ENCODE results near the gene ASAP2. TPM values are rescaled to one million over a fixed set of nuclear protein-coding genes. Genes with fewer than 3 reads are reported as not detected.

Gene ASAP2
- total RNA-seq, 2 experiments from 2014 or later = 0.16 TPM; not detected in 1

DNA sequence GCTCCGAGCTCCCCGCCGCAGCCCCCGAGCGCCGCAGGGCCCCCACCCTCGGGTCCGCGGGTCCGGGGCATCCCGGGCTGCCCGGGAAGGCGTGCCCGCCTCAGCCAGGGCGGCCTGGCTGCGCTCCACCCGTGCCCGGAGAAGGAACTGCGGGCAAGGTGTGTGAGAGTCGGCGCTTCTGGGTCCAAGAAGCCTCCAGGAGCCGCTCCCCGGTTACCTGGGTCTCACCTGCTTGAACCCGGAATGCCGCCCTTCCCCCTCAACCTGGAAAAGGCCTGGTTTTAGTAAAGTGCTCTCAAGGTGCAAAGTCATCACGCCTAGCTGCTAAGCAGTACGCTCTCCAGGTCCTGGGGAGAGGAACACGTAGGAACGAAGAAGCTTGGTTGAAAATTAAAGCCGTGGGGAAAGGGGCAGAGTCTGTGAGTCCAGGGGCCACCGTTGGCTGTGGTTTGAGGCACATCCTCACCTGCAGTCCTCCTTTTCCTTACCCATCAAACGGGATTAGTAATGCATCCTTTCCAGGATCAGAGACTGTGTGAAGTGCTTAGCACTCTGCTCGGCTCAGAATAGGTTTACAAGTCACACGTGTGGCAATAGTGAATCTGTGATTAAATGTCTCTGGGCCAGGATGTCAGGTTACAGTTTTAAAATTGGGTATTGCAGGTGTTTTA, 1.2 kb downstream of the ASAP2 start:
- intact Hi-C loops (cut with DNase I, micrococcal nuclease) = no loop called here
- H3K27me3 ChIP-seq (ENCODE audit: control insufficient read depth in 1 of 2, insufficient read depth in 2 of 2, low read length in 2 of 2) = peaks cover 16 to 52% of the 10 kb centered on the region in 2 experiments
- peaks cover 14% of the 10 kb centered on the region for H3K4me1 ChIP-seq (ENCODE audit: insufficient read depth, low read length)
- H3K36me3 ChIP-seq (ENCODE audit: insufficient read depth, low read length) = no peaks in the 10 kb centered on the region
- H3K27me3 Mint-ChIP-seq = peaks cover 71% of the 10 kb centered on the region
- no peak for ATAC-seq (ENCODE audit: poor library complexity)
- H3K4me1 Mint-ChIP-seq (ENCODE audit: low read depth) = peaks cover 6% of the 10 kb centered on the region
- no peak for DNase-seq
- H3K27ac Mint-ChIP-seq = no peak overlapping the region
- ChIA-PET CTCF (interaction anchor here (0.6 kb wide), 1 partner anchor 1491 kb away, joined by 3 read pairs; no protein-coding TSS in a partner anchor), POLR2A (no interaction called here)
- no peaks in the 10 kb centered on the region for H3K36me3 Mint-ChIP-seq (ENCODE audit: low read depth)
- peak overlapping the region; percentile 2 for H3K4me3 ChIP-seq (ENCODE audit: low read length)
- peak overlapping the region; percentile 56 for H3K4me3 Mint-ChIP-seq
- no peak overlapping the region for H3K27ac ChIP-seq (ENCODE audit: low read depth in 1 of 2, low read length in 2 of 2)
- no peaks in the 10 kb centered on the region for H3K9me3 Mint-ChIP-seq
- TF ChIP-seq, protein P1, sequence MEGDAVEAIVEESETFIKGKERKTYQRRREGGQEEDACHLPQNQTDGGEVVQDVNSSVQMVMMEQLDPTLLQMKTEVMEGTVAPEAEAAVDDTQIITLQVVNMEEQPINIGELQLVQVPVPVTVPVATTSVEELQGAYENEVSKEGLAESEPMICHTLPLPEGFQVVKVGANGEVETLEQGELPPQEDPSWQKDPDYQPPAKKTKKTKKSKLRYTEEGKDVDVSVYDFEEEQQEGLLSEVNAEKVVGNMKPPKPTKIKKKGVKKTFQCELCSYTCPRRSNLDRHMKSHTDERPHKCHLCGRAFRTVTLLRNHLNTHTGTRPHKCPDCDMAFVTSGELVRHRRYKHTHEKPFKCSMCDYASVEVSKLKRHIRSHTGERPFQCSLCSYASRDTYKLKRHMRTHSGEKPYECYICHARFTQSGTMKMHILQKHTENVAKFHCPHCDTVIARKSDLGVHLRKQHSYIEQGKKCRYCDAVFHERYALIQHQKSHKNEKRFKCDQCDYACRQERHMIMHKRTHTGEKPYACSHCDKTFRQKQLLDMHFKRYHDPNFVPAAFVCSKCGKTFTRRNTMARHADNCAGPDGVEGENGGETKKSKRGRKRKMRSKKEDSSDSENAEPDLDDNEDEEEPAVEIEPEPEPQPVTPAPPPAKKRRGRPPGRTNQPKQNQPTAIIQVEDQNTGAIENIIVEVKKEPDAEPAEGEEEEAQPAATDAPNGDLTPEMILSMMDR (IDR thresholded peaks at IDR 0.05) = no peak
- H3K9me3 ChIP-seq (ENCODE audit: control insufficient read depth in 1 of 2, insufficient read depth in 1 of 2, low read length in 2 of 2) = no peaks in the 10 kb centered on the region

DNA sequence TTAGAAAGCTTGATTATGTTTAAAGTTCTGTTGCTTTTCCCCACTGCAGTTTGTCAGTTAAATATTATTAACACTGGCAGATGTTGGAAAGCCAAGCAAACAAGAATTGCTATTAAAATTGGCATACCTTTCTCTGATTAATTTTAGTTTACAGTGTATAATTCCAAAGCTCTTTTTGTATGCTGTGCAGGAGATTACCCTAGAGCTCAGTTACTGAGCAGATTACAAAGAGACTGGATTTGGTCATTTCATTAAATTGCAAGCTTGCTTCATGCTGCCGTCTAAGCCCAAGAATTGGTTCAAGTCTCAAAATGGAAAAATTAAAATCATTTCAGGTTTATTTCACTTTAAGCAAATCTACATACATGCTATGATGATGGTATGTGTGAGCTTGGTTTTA, 2.3 kb downstream of the ASAP2 start:
- no peaks in the 10 kb centered on the region for H3K36me3 Mint-ChIP-seq (ENCODE audit: low read depth)
- no peak overlapping the region for H3K27ac Mint-ChIP-seq
- H3K4me3 ChIP-seq (ENCODE audit: low read length) = no peak overlapping the region
- TF ChIP-seq, protein P1 (IDR thresholded peaks at IDR 0.05) = no peak
- H3K4me1 Mint-ChIP-seq (ENCODE audit: low read depth) = peaks cover 6% of the 10 kb centered on the region
- peaks cover 70% of the 10 kb centered on the region for H3K27me3 Mint-ChIP-seq
- no peak overlapping the region for H3K27ac ChIP-seq (ENCODE audit: low read depth in 1 of 2, low read length in 2 of 2)
- no peaks in the 10 kb centered on the region for H3K36me3 ChIP-seq (ENCODE audit: insufficient read depth, low read length)
- H3K4me3 Mint-ChIP-seq = no peak overlapping the region
- CTCF ChIA-PET = no interaction called here
- no peaks in the 10 kb centered on the region for H3K9me3 ChIP-seq (ENCODE audit: control insufficient read depth in 1 of 2, insufficient read depth in 1 of 2, low read length in 2 of 2)
- peaks cover 18 to 59% of the 10 kb centered on the region in 2 experiments for H3K27me3 ChIP-seq (ENCODE audit: control insufficient read depth in 1 of 2, insufficient read depth in 2 of 2, low read length in 2 of 2)
- POLR2A ChIA-PET = no interaction called here
- ATAC-seq (ENCODE audit: poor library complexity) = no peak
- no peaks in the 10 kb centered on the region for H3K9me3 Mint-ChIP-seq
- intact Hi-C loops (cut with DNase I, micrococcal nuclease) = no loop called here
- no peak for DNase-seq
- H3K4me1 ChIP-seq (ENCODE audit: insufficient read depth, low read length) = peaks cover 14% of the 10 kb centered on the region

DNA sequence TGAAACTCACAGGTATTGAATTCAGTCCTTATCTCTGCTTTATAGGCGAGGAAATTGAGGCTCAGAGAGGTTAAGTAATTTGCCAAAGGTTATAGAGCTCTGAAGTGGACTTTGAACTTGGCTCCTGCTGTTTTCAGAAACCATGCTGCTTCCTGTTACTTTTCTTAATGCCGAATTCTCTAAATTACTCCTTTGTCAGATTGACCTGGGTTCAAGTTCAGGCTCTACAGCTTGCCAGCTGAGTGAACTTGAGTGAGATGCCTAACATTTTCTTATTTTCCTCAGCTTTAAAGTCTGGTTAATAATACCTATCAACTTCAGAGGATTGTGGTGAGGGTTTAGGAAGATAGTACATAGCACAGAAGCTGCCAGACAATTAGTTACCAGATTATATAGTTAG, 3.4 kb downstream of the ASAP2 start:
- no peaks in the 10 kb centered on the region for H3K9me3 ChIP-seq (ENCODE audit: control insufficient read depth in 1 of 2, insufficient read depth in 1 of 2, low read length in 2 of 2)
- no peak overlapping the region for H3K27ac Mint-ChIP-seq
- no peaks in the 10 kb centered on the region for H3K36me3 ChIP-seq (ENCODE audit: insufficient read depth, low read length)
- H3K9me3 Mint-ChIP-seq = no peaks in the 10 kb centered on the region
- POLR2A ChIA-PET = no interaction called here
- peaks cover 18 to 50% of the 10 kb centered on the region in 2 experiments for H3K27me3 ChIP-seq (ENCODE audit: control insufficient read depth in 1 of 2, insufficient read depth in 2 of 2, low read length in 2 of 2)
- CTCF ChIA-PET = no interaction called here
- peaks cover 6% of the 10 kb centered on the region for H3K4me1 Mint-ChIP-seq (ENCODE audit: low read depth)
- H3K4me1 ChIP-seq (ENCODE audit: insufficient read depth, low read length) = peaks cover 14% of the 10 kb centered on the region
- TF ChIP-seq, protein P1 (IDR thresholded peaks at IDR 0.05) = no peak
- no peak overlapping the region for H3K4me3 Mint-ChIP-seq
- no peak overlapping the region for H3K4me3 ChIP-seq (ENCODE audit: low read length)
- H3K27me3 Mint-ChIP-seq = peaks cover 58% of the 10 kb centered on the region
- intact Hi-C loops (cut with DNase I, micrococcal nuclease) = no loop called here
- no peaks in the 10 kb centered on the region for H3K36me3 Mint-ChIP-seq (ENCODE audit: low read depth)
- ATAC-seq (ENCODE audit: poor library complexity) (no peak), DNase-seq (no peak)
- H3K27ac ChIP-seq (ENCODE audit: low read depth in 1 of 2, low read length in 2 of 2) = no peak overlapping the region
